GM23248 (cell line): ENCODE results near the gene GRIA1.

Source experiments
- EZH2 ChIP-seq: fragments of 200-600 bp; sonication (generic); IDR thresholded peaks from 2 replicates; pipeline ENCODE4 v1.6.1; 2018; ENCODE audit warnings: antibody characterized with exemption, mild to moderate bottlenecking; ENCODE audit not compliant: insufficient read depth, poor library complexity, severe bottlenecking
- EZH2phosphoT487 ChIP-seq: fragments of 200-600 bp; sonication (generic); IDR thresholded peaks from 2 replicates; pipeline ENCODE4 v1.6.1; 2018; ENCODE audit warnings: antibody characterized with exemption, moderate library complexity, mild to moderate bottlenecking, low read depth; ENCODE audit not compliant: insufficient read depth

DNA sequence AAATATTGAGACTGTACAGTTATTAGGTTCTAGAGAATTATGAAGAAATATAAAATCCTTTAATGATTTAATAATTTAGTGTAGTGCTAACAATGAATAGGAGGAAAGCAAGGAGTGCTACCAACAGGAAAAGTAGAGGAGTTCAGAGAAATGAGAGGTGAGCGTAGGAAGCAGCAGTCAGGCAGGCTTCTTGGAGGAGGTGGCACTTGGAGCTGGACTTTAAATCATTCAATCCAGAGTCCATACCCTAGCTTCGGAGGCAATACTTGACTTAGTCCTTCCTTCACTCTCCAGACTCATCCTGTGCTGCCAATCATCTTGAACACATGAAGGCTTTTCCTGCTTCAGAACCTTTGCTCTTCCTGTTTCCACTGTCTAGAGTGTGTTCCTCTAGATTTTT lies 254.3 kb downstream of the GRIA1 start:
- TF ChIP-seq EZH2, result no peak
- no peak for TF ChIP-seq EZH2phosphoT487
